Measurements from ENCODE around the gene DENND4B.
"Not testable (repeated sequence)": the region's sequence is repeated elsewhere in the genome, so short reads cannot be mapped to it uniquely, and the experiment has no call there.

The DENND4B gene

DNA sequence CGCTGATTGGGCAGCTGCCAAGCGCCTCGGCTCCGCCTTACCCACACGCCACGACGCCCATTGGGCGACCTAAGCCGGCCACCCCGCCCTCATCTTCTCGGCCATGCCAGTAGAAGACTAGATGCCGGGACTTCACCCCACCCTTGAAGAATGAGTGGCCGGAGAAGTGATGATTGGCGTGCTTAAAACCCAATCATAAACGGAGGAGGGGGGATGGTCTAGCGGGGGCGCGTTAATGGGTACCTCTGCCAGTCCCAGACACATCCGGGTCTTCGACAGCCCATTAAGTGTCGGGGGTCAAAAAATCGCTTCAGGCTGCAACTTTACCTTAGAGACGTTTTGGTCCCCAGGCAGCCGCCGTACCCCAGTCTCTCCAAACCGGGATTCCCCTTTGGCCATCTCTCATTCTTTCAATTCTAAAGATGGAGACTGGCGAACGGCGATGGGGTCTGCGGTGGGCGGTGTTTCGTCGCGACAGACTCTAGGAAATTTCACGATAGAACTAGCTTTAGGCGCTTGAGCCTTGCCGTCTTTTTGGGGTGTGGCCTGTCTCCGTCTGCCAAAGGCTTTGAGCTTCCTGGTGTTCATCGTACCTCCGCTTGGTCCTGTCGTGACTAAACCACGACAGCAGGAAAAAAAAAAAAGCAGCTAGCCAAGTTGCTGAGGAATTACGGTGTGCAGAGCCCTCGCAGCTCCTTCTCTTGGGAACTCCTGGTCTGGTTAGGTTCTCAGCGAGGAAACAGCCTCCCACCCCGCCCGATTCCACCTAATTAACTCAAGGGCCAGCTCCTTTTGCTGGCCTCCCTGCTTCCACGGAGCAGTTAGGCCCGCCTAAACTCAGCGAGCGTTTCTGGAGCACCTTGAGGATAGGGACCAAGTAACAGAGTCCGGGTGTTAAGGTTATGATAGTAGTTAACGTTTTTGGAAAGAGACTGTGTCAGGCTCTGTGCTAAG lies 23.3 kb downstream of the DENND4B start, which contains the start of gene GATAD2B:
Gene GATAD2B, minus strand, starts transcription at position 1 of the 954 bp plus-strand sequence. CDS start 94,625 bp downstream, outside the sequence.
- DNase-seq: peak; percentile 92 to 98

- no peak for DNase-seq
These were observed 24.2 kb downstream of the DENND4B start for GRCh38 chr1:153922076-153922971.

- no peak for DNase-seq
These were observed 24.8 kb downstream of the DENND4B start for GRCh38 chr1:153921803-153922075.

DNA sequence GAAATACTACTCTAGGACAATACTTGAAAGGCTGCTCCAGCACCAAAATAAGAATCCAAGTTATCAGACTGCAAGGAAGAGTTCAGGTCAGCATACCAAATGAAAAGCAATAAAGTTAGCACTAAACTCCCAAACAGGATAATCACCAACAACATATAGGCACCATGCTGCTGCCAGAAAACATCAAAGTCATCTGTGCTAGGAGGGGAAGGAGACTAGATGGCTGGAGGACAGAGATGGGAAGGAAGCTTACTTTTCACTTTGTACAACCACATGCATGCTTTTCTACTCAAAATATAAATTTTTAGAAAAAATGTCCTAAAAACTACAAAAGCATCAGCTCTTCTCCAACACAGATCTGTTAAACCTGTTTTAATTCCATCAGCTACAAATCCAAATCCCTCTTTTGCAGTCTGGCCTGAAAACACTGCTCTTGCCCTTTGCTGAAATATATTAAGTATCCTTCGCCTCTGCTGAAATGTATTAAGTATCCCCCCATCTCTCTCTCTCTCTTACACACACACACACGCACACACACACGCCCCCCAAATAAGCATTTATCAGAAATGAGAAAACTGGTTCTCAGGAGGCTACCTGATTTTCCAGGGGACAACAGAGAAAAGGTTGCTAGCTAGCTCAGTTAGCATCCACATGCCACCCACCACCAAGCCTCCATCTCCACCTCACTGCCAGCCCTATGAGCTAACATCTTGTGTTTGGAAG lies 25.3 kb downstream of the DENND4B start:
- DNase-seq: no peak

- DNase-seq: no peak
These were observed 26.4 kb downstream of the DENND4B start for GRCh38 chr1:153919876-153920852.

DNA sequence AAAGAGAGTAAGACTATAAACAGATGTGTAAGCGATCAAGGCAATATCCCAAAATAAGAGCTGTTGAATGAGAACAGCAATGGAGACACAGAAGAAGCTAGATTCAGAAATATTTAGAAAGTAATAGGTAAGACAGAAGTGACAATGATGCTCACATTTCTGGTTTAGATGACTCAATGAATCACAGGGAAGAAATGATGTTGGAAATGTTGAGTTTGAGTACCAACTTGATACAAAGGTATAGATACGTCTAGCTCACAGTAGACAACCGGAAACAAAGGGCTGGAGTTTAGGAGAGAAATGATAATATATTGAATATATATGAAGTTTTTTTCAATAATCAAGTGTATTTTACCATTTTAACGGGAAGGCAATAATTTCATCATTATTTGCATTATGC lies 30.2 kb downstream of the DENND4B start:
- no peak for DNase-seq

GRCh38 chr1:153912349-153912748 lies 34.2 kb downstream of the DENND4B start:
- no peak for DNase-seq

DNA sequence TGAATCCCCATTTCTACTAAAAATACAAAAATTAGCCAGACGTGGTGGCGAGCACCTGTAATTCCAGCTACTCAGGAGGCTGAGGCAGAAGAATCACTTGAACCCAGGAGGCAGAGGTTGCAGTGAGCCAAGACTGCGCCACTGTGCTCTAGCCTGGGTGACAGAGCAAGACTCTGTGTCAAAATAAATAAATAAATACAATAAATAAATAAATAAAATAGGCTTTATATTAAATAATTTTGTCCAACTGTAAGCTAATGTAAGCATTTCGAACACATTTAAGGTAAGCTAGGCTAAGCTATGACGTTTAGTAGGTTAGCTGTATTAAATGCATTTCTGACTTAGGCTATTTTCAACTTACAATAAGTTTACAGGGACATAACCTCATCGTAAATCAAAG lies 36.0 kb downstream of the DENND4B start:
- DNase-seq: not testable (repeated sequence)

DNA sequence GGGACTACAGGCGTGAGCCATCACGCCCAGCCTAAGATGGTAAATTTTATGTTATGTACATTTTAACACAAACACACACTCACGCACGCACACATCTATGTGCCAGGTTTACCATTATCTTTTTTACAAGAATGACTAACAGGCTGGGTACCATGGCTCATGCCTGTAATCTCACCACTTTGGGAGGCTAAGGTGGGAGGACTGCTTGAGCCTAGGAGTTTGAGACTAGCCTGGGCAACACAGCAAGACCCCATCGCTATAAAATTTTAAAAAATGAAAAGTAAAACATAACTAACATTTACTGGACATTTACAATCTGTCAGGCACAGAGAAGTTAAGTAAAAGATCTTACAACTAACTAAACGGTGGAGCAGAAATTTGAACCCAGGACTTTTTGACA lies 38.4 kb downstream of the DENND4B start:
- no peak for DNase-seq

DNA sequence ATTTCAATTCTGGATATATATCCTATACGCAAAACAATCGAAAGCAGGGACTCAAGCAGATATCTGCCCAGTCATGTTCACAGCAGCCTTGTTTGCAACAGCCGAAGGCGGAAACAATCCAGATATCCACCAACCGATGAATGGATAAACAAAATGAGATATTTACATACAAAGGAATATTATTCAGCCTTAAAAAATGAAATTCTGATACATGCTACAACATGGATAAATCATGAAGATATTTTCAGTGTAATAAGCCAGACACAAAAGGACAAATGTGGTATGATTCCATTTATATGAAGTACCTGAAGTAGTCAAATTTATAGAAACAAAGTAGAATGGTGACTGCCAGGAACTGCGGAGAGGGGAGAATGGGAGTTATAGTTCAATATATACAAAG lies 39.4 kb downstream of the DENND4B start:
- DNase-seq: no peak

- no peak for DNase-seq
These were observed 40.1 kb downstream of the DENND4B start for GRCh38 chr1:153906396-153906795.

GRCh38 chr1:153905908-153906307 lies 40.6 kb downstream of the DENND4B start:
- not testable (repeated sequence) for DNase-seq

DNA sequence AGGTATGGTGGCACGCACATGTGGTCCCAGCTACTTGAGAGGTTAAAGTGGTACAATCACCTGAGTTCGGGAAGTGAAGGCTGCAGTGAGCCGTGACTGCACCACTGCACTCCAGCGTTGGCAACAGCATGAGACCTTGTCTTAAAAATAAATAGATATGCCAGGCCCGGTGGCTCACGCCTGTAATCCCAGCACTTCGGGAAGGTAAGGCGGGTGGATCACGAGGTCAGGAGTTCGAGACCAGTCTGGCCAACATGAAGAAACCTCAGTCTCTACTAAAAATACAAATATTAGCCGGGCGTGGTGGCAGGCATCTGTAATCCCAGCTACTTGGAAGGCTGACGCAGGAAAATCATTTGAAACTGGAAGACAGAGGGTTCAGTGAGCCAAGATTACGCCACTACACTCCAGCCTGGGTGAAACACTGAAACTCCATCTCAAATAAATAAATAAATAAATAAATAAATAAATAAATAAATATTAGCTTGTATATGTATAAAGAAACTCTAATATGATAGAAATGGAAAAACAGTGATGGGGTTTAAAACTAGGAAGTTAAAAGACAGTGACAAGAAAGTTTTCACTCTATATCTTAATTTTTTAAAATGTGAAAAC lies 42.6 kb downstream of the DENND4B start:
- DNase-seq: no peak

GRCh38 chr1:153899509-153899908 lies 47.0 kb downstream of the DENND4B start:
- no peak for DNase-seq

- DNase-seq: not testable (repeated sequence)
These were observed 50.7 kb downstream of the DENND4B start for GRCh38 chr1:153895866-153896265.

GRCh38 chr1:153891042-153891441 lies 55.5 kb downstream of the DENND4B start:
- not testable (repeated sequence) for DNase-seq

DNA sequence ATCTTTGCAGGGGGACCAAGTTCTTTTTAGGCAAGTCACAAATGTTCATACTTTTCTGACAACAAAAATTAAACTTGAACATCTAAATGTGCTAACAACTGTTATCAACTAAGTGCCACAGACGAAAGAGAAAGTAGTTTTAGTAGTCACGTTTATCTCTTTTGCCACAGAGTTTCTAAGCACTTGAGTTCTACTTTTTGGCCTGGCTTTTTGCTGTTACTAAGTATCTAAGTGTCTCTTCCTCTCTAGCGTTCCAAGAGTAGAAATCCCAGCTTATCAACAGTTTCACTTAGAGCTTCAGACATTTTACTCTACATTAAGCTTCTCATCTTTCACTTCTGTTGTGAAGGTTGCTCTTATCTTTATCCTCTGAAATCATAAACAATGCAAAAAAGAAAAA lies 58.0 kb downstream of the DENND4B start:
- no peak for DNase-seq

DNA sequence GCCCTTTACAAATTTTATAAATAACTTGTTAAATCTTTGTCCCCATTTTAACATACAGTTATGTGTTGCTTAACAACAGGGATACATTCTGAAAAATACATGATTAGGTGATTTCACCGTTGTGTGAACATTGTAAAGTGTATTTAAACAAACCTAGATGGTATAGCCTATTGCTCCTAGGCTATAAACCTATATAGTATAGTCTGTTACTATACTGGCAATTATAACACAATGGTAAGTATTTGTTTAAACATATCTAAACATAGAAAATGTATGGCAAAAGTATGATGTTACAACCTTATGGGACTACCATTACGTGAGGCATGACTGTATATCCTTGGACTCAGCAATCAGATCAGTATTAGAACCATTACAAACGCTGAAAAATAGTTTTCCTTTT lies 60.4 kb downstream of the DENND4B start:
- DNase-seq: no peak

- no peak for DNase-seq
These were observed 63.3 kb downstream of the DENND4B start for GRCh38 chr1:153883223-153883622.

GRCh38 chr1:153882296-153882912 lies 64.1 kb downstream of the DENND4B start:
- no peak for DNase-seq

GRCh38 chr1:153881751-153882150 lies 64.8 kb downstream of the DENND4B start:
- DNase-seq: no peak

All from cerebellar nuclear complex (tissue), 1 donor.